Progenitor cell of endocrine pancreas (in vitro differentiated cells): ENCODE data around the gene COL1A1. TPM values are rescaled to one million over a fixed set of nuclear protein-coding genes. Genes with fewer than 3 reads are reported as not detected.

Experiments
- DNase-seq: peaks from one replicate; pipeline ENCODE4 v3.0.0; 2021; ENCODE audit warnings: low spot score; ENCODE audit not compliant: unreplicated experiment
- H3K27ac Mint-ChIP-seq: 2 replicates; pipeline ENCODE4 v1.8.0; 2021; ENCODE audit warnings: mild to moderate bottlenecking, moderate library complexity, mixed read lengths
- H3K27me3 Mint-ChIP-seq: 2 replicates; pipeline ENCODE4 v1.8.0; 2021; ENCODE audit warnings: mixed read lengths
- H3K36me3 Mint-ChIP-seq: 2 replicates; pipeline ENCODE4 v1.8.0; 2022; ENCODE audit warnings: mixed read lengths; ENCODE audit not compliant: insufficient read depth
- H3K4me1 Mint-ChIP-seq: 2 replicates; pipeline ENCODE4 v1.8.0; 2021; ENCODE audit warnings: low read depth, mixed read lengths
- H3K4me3 Mint-ChIP-seq: 2 replicates; pipeline ENCODE4 v1.8.0; 2021; ENCODE audit warnings: low read depth, mild to moderate bottlenecking, moderate library complexity, mixed read lengths
- H3K9me3 Mint-ChIP-seq: 2 replicates; pipeline ENCODE4 v1.8.0; 2021; ENCODE audit warnings: low read depth, mixed read lengths
- CTCF ChIP-seq: fragments of 200-600 bp; sonication (generic); IDR thresholded peaks from one replicate; pipeline ENCODE4 v1.5.0; 2021; ENCODE audit warnings: antibody characterized with exemption, mild to moderate bottlenecking; ENCODE audit not compliant: unreplicated experiment
- total RNA-seq: library from RNA; stranded (reverse); gene quantifications from 2 replicates; pipeline ENCODE4 v1.2.1, GENCODE V29; 2021

The COL1A1 gene
- total RNA-seq, 1 donor from 2014 or later, result 26.7 TPM

GRCh38 chr17:50155115-50155819, 46.2 kb downstream of the COL1A1 start:
- no peak overlapping the region for H3K4me3 Mint-ChIP-seq
- DNase-seq, result no peak
- H3K36me3 Mint-ChIP-seq, result no peaks in the 10 kb centered on the region
- no peaks in the 10 kb centered on the region for H3K9me3 Mint-ChIP-seq
- H3K27ac Mint-ChIP-seq, result no peak overlapping the region
- H3K27me3 Mint-ChIP-seq, result peaks cover 9% of the 10 kb centered on the region
- H3K4me1 Mint-ChIP-seq, result peaks cover 1% of the 10 kb centered on the region
- TF ChIP-seq CTCF, result no peak

- Mint-ChIP-seq H3K4me1 (peaks cover 1% of the 10 kb centered on the region), H3K27ac (no peak overlapping the region), H3K9me3 (no peaks in the 10 kb centered on the region), H3K36me3 (no peaks in the 10 kb centered on the region), H3K4me3 (no peak overlapping the region), H3K27me3 (peaks cover 2% of the 10 kb centered on the region)
- no peak for DNase-seq
- TF ChIP-seq CTCF, result no peak
Measured at GRCh38 chr17:50154604-50155003, 46.8 kb downstream of the COL1A1 start.

- peaks cover 1% of the 10 kb centered on the region for H3K4me1 Mint-ChIP-seq
- no peak overlapping the region for H3K4me3 Mint-ChIP-seq
- no peaks in the 10 kb centered on the region for H3K27me3 Mint-ChIP-seq
- no peaks in the 10 kb centered on the region for H3K9me3 Mint-ChIP-seq
- H3K36me3 Mint-ChIP-seq, result no peaks in the 10 kb centered on the region
- no peak for TF ChIP-seq CTCF
- DNase-seq, result no peak
- H3K27ac Mint-ChIP-seq, result no peak overlapping the region
Measured at GRCh38 chr17:50153650-50154575, 47.5 kb downstream of the COL1A1 start.

GRCh38 chr17:50152736-50153135, 48.7 kb downstream of the COL1A1 start:
- peaks cover 7% of the 10 kb centered on the region for H3K4me1 Mint-ChIP-seq
- H3K27ac Mint-ChIP-seq, result no peak overlapping the region
- H3K9me3 Mint-ChIP-seq, result no peaks in the 10 kb centered on the region
- H3K27me3 Mint-ChIP-seq, result no peaks in the 10 kb centered on the region
- H3K4me3 Mint-ChIP-seq, result no peak overlapping the region
- no peak for TF ChIP-seq CTCF
- no peaks in the 10 kb centered on the region for H3K36me3 Mint-ChIP-seq
- DNase-seq, result no peak

- DNase-seq, result peak; percentile 37
- H3K27ac Mint-ChIP-seq, result peak overlapping the region; percentile 29
Measured at GRCh38 chr17:50151937-50152547, 49.4 kb downstream of the COL1A1 start.

More at GRCh38 chr17:50151937-50152547, 49.4 kb downstream of the COL1A1 start:
- H3K4me3 Mint-ChIP-seq, result peak overlapping the region; percentile 74
- no peaks in the 10 kb centered on the region for H3K9me3 Mint-ChIP-seq
- H3K36me3 Mint-ChIP-seq, result no peaks in the 10 kb centered on the region
- TF ChIP-seq CTCF, result no peak
- H3K27me3 Mint-ChIP-seq, result no peaks in the 10 kb centered on the region
- peaks cover 14% of the 10 kb centered on the region for H3K4me1 Mint-ChIP-seq
